Measurements from ENCODE around the gene CSTF1.

DNA sequence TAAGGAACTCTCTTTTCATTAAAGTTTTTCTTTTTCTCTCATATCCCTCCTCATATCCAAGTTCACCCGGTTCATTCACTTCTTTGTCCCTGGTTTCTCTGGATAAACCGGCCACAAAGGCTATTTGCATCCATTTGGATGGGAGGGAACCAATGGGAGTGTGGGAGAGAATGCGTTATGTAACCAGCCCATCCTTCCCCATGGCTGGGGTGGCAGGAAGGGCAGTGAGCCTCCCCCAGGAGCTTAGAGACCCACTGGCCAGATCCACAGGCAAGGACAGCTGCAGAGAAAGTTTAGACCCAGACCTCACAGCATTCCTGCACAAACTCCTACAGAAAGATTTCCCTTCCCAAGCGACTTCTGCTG is 30.4 kb downstream of the CSTF1 start:
- TF ChIP-seq EZH2 (IDR thresholded peaks at IDR 0.05; ENCODE audit: low read length, unreplicated experiment) (no peak), CTCF (conservative IDR thresholded peaks at IDR 0.05; ENCODE audit: low read depth, low read length) (no peak), EZH2phosphoT487 (IDR thresholded peaks at IDR 0.05; ENCODE audit: borderline replicate concordance, low read length) (no peak)

Measured in PC-3 (cell line).